HCT116 (cell line): ENCODE measurements around the gene ZNF541. TPM values are rescaled to one million over a fixed set of nuclear protein-coding genes. Genes with fewer than 3 reads are reported as not detected.

Source experiments
- ATAC-seq: fragments of 200-7000 bp; cut with Tn5 transposase; 2 replicates; pipeline ENCODE4 v1.9.1; 2020; ENCODE audit warnings: mild to moderate bottlenecking, moderate library complexity
- BruUV-seq: library from RNA; stranded (reverse); fragments of 400-500 nt; replicated peaks from 2 replicates; lab custom pipeline; 2021; lab: Mats Ljungman, UMichigan
- CTCF ChIA-PET: fragments of 300-600 bp; sonication (Branson Sonifier 250); formaldehyde crosslinking; loops from one replicate; lab custom pipeline; 2021; ENCODE audit warnings: antibody characterized with exemption; lab: Charles Lee
- POLR2A ChIA-PET: fragments of 300-600, 350-600 bp; sonication (Branson Sonifier 250); formaldehyde crosslinking; loops from one replicate; lab custom pipeline; 2021; ENCODE audit warnings: antibody characterized with exemption; lab: Charles Lee
- RAD21 ChIA-PET, 2 experiments: fragments of 300-600 bp; sonication (Branson Sonifier 250); formaldehyde crosslinking; loops; one replicate each; lab custom pipeline; 2023; ENCODE audit warnings: low total read pairs in 2 of 2; ENCODE audit not compliant: uncharacterized antibody in 2 of 2, unreplicated experiment in 2 of 2, low non-redundant PET in 1 of 2; lab: Charles Lee
- DNase-seq: peaks from one replicate; pipeline ENCODE4 v3.0.0-alpha.2; 2010; ENCODE audit warnings: low read depth, low spot score
- H2AFZ ChIP-seq: fragments of 200-600 bp; shearing (Covaris generic), sonication (generic); 2 replicates; pipeline ENCODE4 v1.6.1; 2017; ENCODE audit warnings: low read depth, mixed run types, mixed read lengths, antibody characterized with exemption, low read length; ENCODE audit not compliant: poor library complexity, severe bottlenecking
- H3K27ac ChIP-seq: 2 replicates; pipeline ENCODE4 v1.5.1; 2012; ENCODE audit warnings: low read depth, low read length
- H3K27me3 ChIP-seq: fragments of 200-600 bp; sonication (generic); 2 replicates; pipeline ENCODE4 v1.6.1; 2016; ENCODE audit warnings: mixed run types, low read length, mixed read lengths; ENCODE audit not compliant: insufficient read depth
- H3K36me3 ChIP-seq, 2 experiments: fragments of 200-500 bp in 1 of 2; fragments of 200-600 bp in 1 of 2; sonication (Bioruptor generic) in 1 of 2; sonication (generic) in 1 of 2; 2 replicates each; pipeline versions ENCODE4 v1.5.1 to v1.6.1; 2014 to 2016; ENCODE audit warnings: low read length in 2 of 2, inconsistent platforms in 1 of 2, mixed read lengths in 1 of 2, mixed run types in 1 of 2; ENCODE audit not compliant: insufficient read depth in 2 of 2, control insufficient read depth in 1 of 2
- H3K4me1 ChIP-seq, 2 experiments: fragments of 200-600 bp in 1 of 2; sonication (generic) in 1 of 2; 2 replicates each; pipeline versions ENCODE4 v1.5.1 to v1.6.1; 2012 to 2017; ENCODE audit warnings: low read length in 2 of 2, inconsistent platforms in 1 of 2, mild to moderate bottlenecking in 1 of 2, mixed read lengths in 1 of 2, mixed run types in 1 of 2, moderate library complexity in 1 of 2; ENCODE audit not compliant: insufficient read depth in 2 of 2, control insufficient read depth in 1 of 2
- H3K4me2 ChIP-seq: fragments of 200-600 bp; sonication (generic); 2 replicates; pipeline ENCODE4 v1.6.1; 2017; ENCODE audit warnings: mixed run types, low read length, mixed read lengths
- H3K4me3 ChIP-seq, 2 experiments: fragments of 200-600 bp in 1 of 2; sonication (generic) in 1 of 2; replicated peaks in 1 of 2; 2 replicates each; pipeline ENCODE4 v1.5.1; 2011 to 2016; ENCODE audit warnings: low read length in 2 of 2, control low read depth in 1 of 2, low read depth in 1 of 2, mild to moderate bottlenecking in 1 of 2, mixed read lengths in 1 of 2, mixed run types in 1 of 2
- H3K79me2 ChIP-seq: fragments of 200-600 bp; sonication (generic); 2 replicates; pipeline ENCODE4 v1.6.1; 2017; ENCODE audit warnings: mild to moderate bottlenecking, mixed run types, low read length, moderate library complexity, mixed read lengths; ENCODE audit not compliant: insufficient read depth
- H3K9ac ChIP-seq: fragments of 200-600 bp; sonication (generic); 2 replicates; pipeline ENCODE4 v1.6.1; 2016; ENCODE audit warnings: low read length, mixed read lengths
- H3K9me2 ChIP-seq: fragments of 200-600 bp; sonication (generic), shearing (Covaris generic); 2 replicates; pipeline ENCODE4 v1.6.1; 2017; ENCODE audit warnings: mixed run types, mild to moderate bottlenecking, moderate library complexity; ENCODE audit not compliant: insufficient read depth
- H3K9me3 ChIP-seq, 2 experiments: fragments of 200-500 bp in 1 of 2; fragments of 200-600 bp in 1 of 2; sonication (Bioruptor generic) in 1 of 2; sonication (generic) in 1 of 2; 2 replicates each; pipeline ENCODE4 v1.6.1; 2014 to 2017; ENCODE audit warnings: low read length in 2 of 2, mixed read lengths in 2 of 2, inconsistent platforms in 1 of 2, low read depth in 1 of 2, mild to moderate bottlenecking in 1 of 2, mixed run types in 1 of 2, moderate library complexity in 1 of 2; ENCODE audit not compliant: control insufficient read depth in 1 of 2, insufficient read depth in 1 of 2
- H4K20me1 ChIP-seq: fragments of 200-600 bp; sonication (generic), shearing (Covaris generic); 2 replicates; pipeline ENCODE4 v1.6.1; 2017; ENCODE audit warnings: mixed run types, mild to moderate bottlenecking, moderate library complexity; ENCODE audit not compliant: insufficient read depth
- CBX3 ChIP-seq: IDR thresholded peaks from 2 replicates; pipeline ENCODE4 v1.6.1; 2012; ENCODE audit warnings: low read depth
- EGR1 ChIP-seq: IDR thresholded peaks from 2 replicates; pipeline ENCODE4 v1.6.1; 2012; ENCODE audit warnings: low read depth
- ELF1 ChIP-seq: IDR thresholded peaks from 2 replicates; pipeline ENCODE4 v1.6.1; 2012; ENCODE audit warnings: low read depth, borderline replicate concordance
- EZH2 ChIP-seq: fragments of 200-600 bp; sonication (generic); IDR thresholded peaks from 2 replicates; pipeline ENCODE4 v1.6.1; 2017; ENCODE audit warnings: antibody characterized with exemption, mixed run types
- EZH2phosphoT487 ChIP-seq: fragments of 200-600 bp; IDR thresholded peaks from 2 replicates; pipeline ENCODE4 v1.6.1; 2018; ENCODE audit warnings: antibody characterized with exemption, borderline replicate concordance
- JUND ChIP-seq: IDR thresholded peaks from 2 replicates; pipeline ENCODE4 v1.6.1; 2012
- RAD21 ChIP-seq: IDR thresholded peaks from 2 replicates; pipeline ENCODE4 v1.6.1; 2012; ENCODE audit warnings: low read depth, mild to moderate bottlenecking
- SIN3A ChIP-seq: IDR thresholded peaks from 2 replicates; pipeline ENCODE4 v1.6.1; 2012; ENCODE audit warnings: low read depth
- SP1 ChIP-seq: IDR thresholded peaks from 2 replicates; pipeline ENCODE4 v1.6.1; 2012; ENCODE audit warnings: low read depth
- SRF ChIP-seq: IDR thresholded peaks from 2 replicates; pipeline ENCODE4 v1.6.1; 2012; ENCODE audit warnings: low read depth
- TCF7L2 ChIP-seq: IDR thresholded peaks from 2 replicates; pipeline ENCODE4 v1.7.0; 2011; ENCODE audit warnings: borderline replicate concordance, inconsistent platforms; ENCODE audit not compliant: insufficient read depth, insufficient read length; ENCODE audit errors: extremely low read depth
- ZFX ChIP-seq: fragments of 450-650 bp; IDR thresholded peaks from 2 replicates; pipeline ENCODE4 v1.6.1; 2017
- ZNF274 ChIP-seq: fragments of 200-500 bp; sonication (Bioruptor generic); IDR thresholded peaks from 2 replicates; pipeline ENCODE4 v1.6.1; 2014; ENCODE audit warnings: mild to moderate bottlenecking, low read depth, low read length, inconsistent platforms
- intact Hi-C: fragments of 100-400 bp; cut with micrococcal nuclease; formaldehyde crosslinking; loops from 2 replicates; pipeline ENCODE4 v1.10.0; 2022
- total RNA-seq: library from RNA; stranded (reverse); gene quantifications from one replicate; pipeline ENCODE4 v1.2.1, GENCODE V29; 2021; ENCODE audit not compliant: unreplicated experiment
- TF ChIP-seq, protein P1 (sequence below), 3 experiments: fragments of 200-600 bp in 1 of 3; sonication (generic) in 1 of 3; IDR thresholded peaks in 2 of 3; conservative IDR thresholded peaks in 1 of 3; 2 replicates each; pipeline ENCODE4 v1.5.1; 2012 to 2017; ENCODE audit warnings: low read depth in 2 of 3, low read length in 2 of 3, antibody characterized with exemption in 1 of 3, borderline replicate concordance in 1 of 3, control low read depth in 1 of 3, mild to moderate bottlenecking in 1 of 3, mixed read lengths in 1 of 3, mixed run types in 1 of 3, moderate library complexity in 1 of 3; ENCODE audit not compliant: insufficient read depth in 1 of 3
- TF ChIP-seq, protein P2 (sequence below): IDR thresholded peaks from 2 replicates; pipeline ENCODE4 v1.6.1; 2011; ENCODE audit warnings: mild to moderate bottlenecking, low read length, moderate library complexity; ENCODE audit not compliant: insufficient replicate concordance; ENCODE audit errors: extremely low read depth

The ZNF541 gene
- total RNA-seq, 1 experiment from 2014 or later: not detected

- H3K9ac ChIP-seq: no peak overlapping the region
- BruUV-seq: no TSS peak
- intact Hi-C loops: no loop called here
- H3K27ac ChIP-seq: no peak overlapping the region
- TF ChIP-seq ELF1 (no peak), SRF (no peak), ZNF274 (no peak), ZFX (no peak), EZH2phosphoT487 (no peak), RAD21 (no peak), JUND (no peak), TCF7L2 (no peak), SP1 (no peak), EZH2 (no peak), SIN3A (no peak), EGR1 (no peak), CBX3 (no peak)
- TF ChIP-seq, protein P1, sequence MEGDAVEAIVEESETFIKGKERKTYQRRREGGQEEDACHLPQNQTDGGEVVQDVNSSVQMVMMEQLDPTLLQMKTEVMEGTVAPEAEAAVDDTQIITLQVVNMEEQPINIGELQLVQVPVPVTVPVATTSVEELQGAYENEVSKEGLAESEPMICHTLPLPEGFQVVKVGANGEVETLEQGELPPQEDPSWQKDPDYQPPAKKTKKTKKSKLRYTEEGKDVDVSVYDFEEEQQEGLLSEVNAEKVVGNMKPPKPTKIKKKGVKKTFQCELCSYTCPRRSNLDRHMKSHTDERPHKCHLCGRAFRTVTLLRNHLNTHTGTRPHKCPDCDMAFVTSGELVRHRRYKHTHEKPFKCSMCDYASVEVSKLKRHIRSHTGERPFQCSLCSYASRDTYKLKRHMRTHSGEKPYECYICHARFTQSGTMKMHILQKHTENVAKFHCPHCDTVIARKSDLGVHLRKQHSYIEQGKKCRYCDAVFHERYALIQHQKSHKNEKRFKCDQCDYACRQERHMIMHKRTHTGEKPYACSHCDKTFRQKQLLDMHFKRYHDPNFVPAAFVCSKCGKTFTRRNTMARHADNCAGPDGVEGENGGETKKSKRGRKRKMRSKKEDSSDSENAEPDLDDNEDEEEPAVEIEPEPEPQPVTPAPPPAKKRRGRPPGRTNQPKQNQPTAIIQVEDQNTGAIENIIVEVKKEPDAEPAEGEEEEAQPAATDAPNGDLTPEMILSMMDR (IDR thresholded peaks at IDR 0.05 in 2 of 3, conservative IDR thresholded peaks at IDR 0.05 in 1 of 3; ENCODE audit: borderline replicate concordance in 1 of 3, insufficient read depth in 1 of 3, low read depth in 2 of 3, low read length in 2 of 3): no peak
- TF ChIP-seq, protein P2, sequence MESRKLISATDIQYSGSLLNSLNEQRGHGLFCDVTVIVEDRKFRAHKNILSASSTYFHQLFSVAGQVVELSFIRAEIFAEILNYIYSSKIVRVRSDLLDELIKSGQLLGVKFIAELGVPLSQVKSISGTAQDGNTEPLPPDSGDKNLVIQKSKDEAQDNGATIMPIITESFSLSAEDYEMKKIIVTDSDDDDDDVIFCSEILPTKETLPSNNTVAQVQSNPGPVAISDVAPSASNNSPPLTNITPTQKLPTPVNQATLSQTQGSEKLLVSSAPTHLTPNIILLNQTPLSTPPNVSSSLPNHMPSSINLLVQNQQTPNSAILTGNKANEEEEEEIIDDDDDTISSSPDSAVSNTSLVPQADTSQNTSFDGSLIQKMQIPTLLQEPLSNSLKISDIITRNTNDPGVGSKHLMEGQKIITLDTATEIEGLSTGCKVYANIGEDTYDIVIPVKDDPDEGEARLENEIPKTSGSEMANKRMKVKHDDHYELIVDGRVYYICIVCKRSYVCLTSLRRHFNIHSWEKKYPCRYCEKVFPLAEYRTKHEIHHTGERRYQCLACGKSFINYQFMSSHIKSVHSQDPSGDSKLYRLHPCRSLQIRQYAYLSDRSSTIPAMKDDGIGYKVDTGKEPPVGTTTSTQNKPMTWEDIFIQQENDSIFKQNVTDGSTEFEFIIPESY: no peak
- no peak overlapping the region for H2AFZ ChIP-seq
- ATAC-seq: no peak
- CTCF ChIA-PET: no interaction called here
- no peaks in the 10 kb centered on the region for H3K4me1 ChIP-seq
- H3K79me2 ChIP-seq: no peaks in the 10 kb centered on the region
- H3K4me3 ChIP-seq: no peak overlapping the region
- RAD21 ChIA-PET: no interaction called here
- no peaks in the 10 kb centered on the region for H4K20me1 ChIP-seq
- DNase-seq: no peak
- H3K27me3 ChIP-seq: no peaks in the 10 kb centered on the region
- no peaks in the 10 kb centered on the region for H3K9me2 ChIP-seq
- H3K36me3 ChIP-seq: no peaks in the 10 kb centered on the region
- no peak overlapping the region for H3K4me2 ChIP-seq
- POLR2A ChIA-PET: no interaction called here
- H3K9me3 ChIP-seq: no peaks in the 10 kb centered on the region
Measured at GRCh38 chr19:47545061-47545948, 27.6 kb downstream of the ZNF541 start.
